Urinary bladder (tissue), 4 donors: ENCODE results near the gene KCNH4. TPM values are rescaled to one million over a fixed set of nuclear protein-coding genes. Genes with fewer than 3 reads are reported as not detected.
A peak's percentile ranks its signal among the peaks of the same experiment; 100 is the strongest.

Source experiments
- DNase-seq: peaks from one replicate; pipeline ENCODE4 v3.0.0-alpha.2; 2015; ENCODE audit errors: extremely low spot score
- H3K27ac ChIP-seq: one replicate; pipeline ENCODE4 v1.5.1; 2013; ENCODE audit warnings: low read depth, mild to moderate bottlenecking, moderate library complexity
- H3K36me3 ChIP-seq: one replicate; pipeline ENCODE4 v1.6.1; 2013; ENCODE audit warnings: mild to moderate bottlenecking, moderate library complexity; ENCODE audit not compliant: insufficient read depth
- H3K4me1 ChIP-seq: one replicate; pipeline ENCODE4 v1.6.1; 2013; ENCODE audit warnings: mild to moderate bottlenecking, moderate library complexity; ENCODE audit not compliant: insufficient read depth
- H3K4me3 ChIP-seq: one replicate; pipeline ENCODE4 v1.5.1; 2013; ENCODE audit warnings: low read depth, low read length
- WGBS: extraction: QIAGEN DNeasy Blood & Tissue Kit; methylation state at CpG from one replicate; pipeline ENCODE4 v1.1.7; 2013; 5-methylcytosine and 5-hydroxymethylcytosine counted together
- polyA plus RNA-seq: library from polyadenylated mRNA; stranded (reverse); fragments of 200-250 nt; gene quantifications from one replicate; pipeline ENCODE4 v1.2.3, GENCODE V29; 2013
- total RNA-seq: library from RNA; depleted of rRNA; stranded (reverse); fragments of >200 nt; gene quantifications from one replicate; pipeline ENCODE4 v1.2.3, GENCODE V29; 2014
- donor health status: healthy with polysubstance abuse.
- donor health status: healthy.

Gene KCNH4
- total and polyA plus RNA-seq, 2 donors, result 0.49 to 0.79 TPM

DNA sequence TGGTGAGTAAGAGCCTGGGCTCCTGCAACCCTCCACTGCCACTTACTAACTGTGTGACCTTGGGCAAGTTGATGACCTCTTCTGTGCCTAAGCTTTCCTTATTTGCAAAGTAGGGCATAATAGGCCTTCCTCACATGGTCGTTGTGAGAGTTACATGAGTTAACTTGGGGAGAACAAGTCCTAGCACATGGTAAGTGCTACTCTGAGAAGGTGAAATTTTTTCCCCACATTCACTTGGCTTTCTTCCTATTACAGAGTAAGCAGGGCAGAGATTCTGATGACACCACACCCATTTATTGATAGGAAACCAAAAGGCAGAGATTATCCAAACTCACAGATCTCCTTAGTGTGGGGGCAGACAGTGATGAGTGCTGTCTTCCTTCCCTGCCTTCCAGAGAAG lies 1.6 kb downstream of the KCNH4 start:
- no peak for DNase-seq
- Histone ChIP-seq H3K4me3 (no peak overlapping the region), H3K36me3 (no peaks in the 10 kb centered on the region), H3K27ac (no peak overlapping the region), H3K4me1 (no peaks in the 10 kb centered on the region)
- 33% methylated on average over 1 of the region's 1 CpG for WGBS

DNA sequence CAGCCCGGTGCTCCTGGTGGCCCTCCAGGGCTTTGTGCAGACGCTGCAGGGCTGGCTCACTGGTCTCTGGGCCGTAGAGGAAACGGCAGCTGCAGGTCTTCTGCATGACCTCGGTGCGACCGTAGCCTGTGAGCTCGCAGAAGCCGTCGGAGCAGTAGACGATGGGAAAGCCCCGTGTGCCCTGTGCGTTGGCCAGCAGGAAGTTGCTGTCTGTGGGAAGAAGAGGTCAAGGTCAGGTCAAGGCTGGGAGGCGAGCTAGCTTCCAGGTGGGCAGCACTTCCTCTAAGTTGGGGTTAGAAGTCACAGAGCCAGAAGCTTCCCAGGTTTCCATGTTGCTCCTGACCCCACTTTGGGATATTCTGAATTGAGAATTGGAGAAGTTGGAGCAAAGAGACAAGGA lies 2.1 kb downstream of the KCNH4 start:
- no peak overlapping the region for H3K27ac ChIP-seq
- 39% methylated on average over 14 of the region's 14 CpGs for WGBS
- DNase-seq, result no peak
- H3K4me3 ChIP-seq, result no peak overlapping the region
- H3K4me1 ChIP-seq, result no peaks in the 10 kb centered on the region
- no peaks in the 10 kb centered on the region for H3K36me3 ChIP-seq

GRCh38 chr17:42177684-42178083 lies 3.3 kb downstream of the KCNH4 start:
- no peak overlapping the region for H3K4me3 ChIP-seq
- H3K27ac ChIP-seq, result no peak overlapping the region
- 92% methylated on average over 2 of the region's 2 CpGs for WGBS
- no peaks in the 10 kb centered on the region for H3K36me3 ChIP-seq
- no peaks in the 10 kb centered on the region for H3K4me1 ChIP-seq
- DNase-seq, result no peak

GRCh38 chr17:42174126-42174783 lies 6.7 kb downstream of the KCNH4 start:
- 71% methylated on average over 14 of the region's 14 CpGs for WGBS
- Histone ChIP-seq H3K4me1 (no peaks in the 10 kb centered on the region), H3K36me3 (no peaks in the 10 kb centered on the region), H3K27ac (no peak overlapping the region), H3K4me3 (no peak overlapping the region)
- no peak for DNase-seq

DNA sequence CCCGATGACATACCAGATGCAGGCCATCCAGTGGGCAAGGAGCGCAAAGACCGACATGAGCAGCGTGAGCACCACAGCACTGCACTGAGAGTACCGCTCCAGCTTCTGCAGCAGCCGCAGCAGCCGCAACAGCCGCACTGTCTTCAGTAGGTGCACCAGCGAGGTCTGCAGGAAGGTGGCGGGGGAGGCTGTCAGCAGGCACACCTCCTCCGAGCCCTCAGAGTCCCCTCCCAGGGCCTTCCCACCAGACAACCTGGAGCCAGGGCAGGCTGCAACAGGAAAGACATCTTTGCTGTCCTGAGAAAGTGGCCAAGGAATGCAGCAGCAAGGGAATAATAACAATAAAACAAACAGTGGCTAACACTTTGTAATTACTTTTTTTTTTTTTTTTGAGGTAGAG lies 9.1 kb downstream of the KCNH4 start:
- DNase-seq, result peak; percentile 67
- Histone ChIP-seq H3K36me3 (no peaks in the 10 kb centered on the region), H3K4me1 (no peaks in the 10 kb centered on the region), H3K27ac (no peak overlapping the region), H3K4me3 (peak overlapping the region; percentile 11)
- 40% methylated on average over 11 of the region's 11 CpGs for WGBS

DNA sequence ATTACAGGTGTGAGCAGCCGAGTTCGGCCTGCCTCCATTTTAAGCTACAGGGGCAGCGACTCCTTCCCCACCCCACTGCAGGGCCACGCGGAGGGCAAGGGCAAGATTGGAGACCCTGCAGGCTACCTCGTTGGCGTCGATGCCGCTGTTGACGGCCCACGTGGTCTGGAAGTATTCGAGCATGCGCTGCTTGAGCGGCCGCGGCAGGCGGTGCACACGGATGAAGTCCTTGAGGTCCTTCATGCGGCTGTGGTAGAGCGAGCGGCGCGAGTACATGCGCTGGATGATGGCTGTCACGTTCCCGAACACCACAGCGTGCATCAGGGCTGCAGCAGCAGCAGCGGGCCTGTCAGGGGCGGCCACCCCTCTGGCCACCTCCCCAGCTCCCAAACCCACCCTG lies 11.6 kb downstream of the KCNH4 start:
- DNase-seq, result no peak
- Histone ChIP-seq H3K4me1 (no peaks in the 10 kb centered on the region), H3K36me3 (no peaks in the 10 kb centered on the region), H3K4me3 (no peak overlapping the region), H3K27ac (no peak overlapping the region)
- WGBS, result 94% methylated on average over 29 of the region's 29 CpGs

GRCh38 chr17:42167807-42168206 lies 13.1 kb downstream of the KCNH4 start:
- no peak overlapping the region for H3K4me3 ChIP-seq
- no peaks in the 10 kb centered on the region for H3K36me3 ChIP-seq
- H3K4me1 ChIP-seq, result no peaks in the 10 kb centered on the region
- DNase-seq, result no peak
- no peak overlapping the region for H3K27ac ChIP-seq
- WGBS, result 92% methylated on average over 8 of the region's 8 CpGs

DNA sequence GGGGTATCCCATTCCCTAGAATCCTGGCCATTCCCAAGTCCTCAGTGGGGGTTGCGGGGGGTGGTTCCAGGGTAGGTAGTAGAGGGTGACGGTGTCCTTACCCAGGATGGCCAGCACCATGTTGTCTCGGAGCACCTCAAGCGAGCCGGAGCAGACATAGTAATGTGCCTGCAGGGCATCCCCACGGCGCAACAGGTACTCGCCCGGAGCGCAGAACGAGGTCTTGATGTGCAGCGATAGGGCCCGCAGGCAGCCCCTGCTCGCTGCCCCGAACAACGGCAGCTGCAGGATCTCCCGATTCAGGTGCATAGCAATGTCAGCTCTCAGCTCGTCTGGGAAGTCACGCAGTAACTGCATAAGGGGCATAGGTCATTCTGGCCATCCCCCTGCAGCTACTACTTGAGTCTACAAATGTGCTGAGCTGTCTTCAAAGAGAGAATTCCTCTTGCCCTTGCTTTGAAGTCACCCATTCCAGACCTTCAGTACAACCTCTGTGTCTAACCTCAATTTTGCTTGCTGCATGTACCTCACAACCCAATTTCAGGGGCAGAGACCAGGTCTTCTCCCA lies 14.7 kb downstream of the KCNH4 start:
- no peak for DNase-seq
- no peak overlapping the region for H3K4me3 ChIP-seq
- H3K27ac ChIP-seq, result no peak overlapping the region
- no peaks in the 10 kb centered on the region for H3K4me1 ChIP-seq
- no peaks in the 10 kb centered on the region for H3K36me3 ChIP-seq
- WGBS, result 91% methylated on average over 19 of the region's 19 CpGs

DNA sequence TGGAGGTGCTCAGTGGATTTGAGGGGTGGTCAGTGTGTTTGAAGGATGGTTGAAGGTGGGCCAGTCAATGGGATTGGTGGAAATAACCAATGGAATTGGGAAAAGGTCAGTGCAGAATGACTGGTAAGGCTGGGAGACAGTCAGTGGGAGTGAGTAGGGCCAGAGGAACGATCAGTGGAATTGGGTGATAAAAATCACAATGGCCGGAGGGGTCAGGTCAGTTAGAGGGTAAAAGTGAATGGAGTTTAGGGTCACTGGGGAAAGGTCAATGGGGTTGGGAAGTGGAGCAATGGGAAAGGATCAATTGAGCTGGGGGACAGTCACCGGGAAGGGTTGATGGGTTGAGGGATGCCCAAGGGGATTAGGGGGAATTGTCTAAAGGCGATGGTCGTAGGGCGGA lies 15.2 kb downstream of the KCNH4 start:
- Histone ChIP-seq H3K36me3 (no peaks in the 10 kb centered on the region), H3K4me1 (no peaks in the 10 kb centered on the region), H3K4me3 (no peak overlapping the region), H3K27ac (no peak overlapping the region)
- no peak for DNase-seq
- WGBS, result 78% methylated on average over 6 of the region's 6 CpGs

- Histone ChIP-seq H3K27ac (no peak overlapping the region), H3K36me3 (no peaks in the 10 kb centered on the region), H3K4me3 (no peak overlapping the region), H3K4me1 (no peaks in the 10 kb centered on the region)
- 54% methylated on average over 22 of the region's 22 CpGs for WGBS
- no peak for DNase-seq
These were observed 17.1 kb downstream of the KCNH4 start for GRCh38 chr17:42163696-42164407.

- H3K4me3 ChIP-seq, result no peak overlapping the region
- H3K36me3 ChIP-seq, result no peaks in the 10 kb centered on the region
- H3K27ac ChIP-seq, result no peak overlapping the region
- WGBS, result 59% methylated on average over 8 of the region's 8 CpGs
- no peak for DNase-seq
- no peaks in the 10 kb centered on the region for H3K4me1 ChIP-seq
These were observed 17.8 kb downstream of the KCNH4 start for GRCh38 chr17:42163113-42163512.

- H3K4me1 ChIP-seq, result no peaks in the 10 kb centered on the region
- no peak overlapping the region for H3K4me3 ChIP-seq
- 65% methylated on average over 7 of the region's 7 CpGs for WGBS
- H3K27ac ChIP-seq, result no peak overlapping the region
- no peak for DNase-seq
- no peaks in the 10 kb centered on the region for H3K36me3 ChIP-seq
These were observed 20.4 kb downstream of the KCNH4 start for GRCh38 chr17:42160531-42160910.

DNA sequence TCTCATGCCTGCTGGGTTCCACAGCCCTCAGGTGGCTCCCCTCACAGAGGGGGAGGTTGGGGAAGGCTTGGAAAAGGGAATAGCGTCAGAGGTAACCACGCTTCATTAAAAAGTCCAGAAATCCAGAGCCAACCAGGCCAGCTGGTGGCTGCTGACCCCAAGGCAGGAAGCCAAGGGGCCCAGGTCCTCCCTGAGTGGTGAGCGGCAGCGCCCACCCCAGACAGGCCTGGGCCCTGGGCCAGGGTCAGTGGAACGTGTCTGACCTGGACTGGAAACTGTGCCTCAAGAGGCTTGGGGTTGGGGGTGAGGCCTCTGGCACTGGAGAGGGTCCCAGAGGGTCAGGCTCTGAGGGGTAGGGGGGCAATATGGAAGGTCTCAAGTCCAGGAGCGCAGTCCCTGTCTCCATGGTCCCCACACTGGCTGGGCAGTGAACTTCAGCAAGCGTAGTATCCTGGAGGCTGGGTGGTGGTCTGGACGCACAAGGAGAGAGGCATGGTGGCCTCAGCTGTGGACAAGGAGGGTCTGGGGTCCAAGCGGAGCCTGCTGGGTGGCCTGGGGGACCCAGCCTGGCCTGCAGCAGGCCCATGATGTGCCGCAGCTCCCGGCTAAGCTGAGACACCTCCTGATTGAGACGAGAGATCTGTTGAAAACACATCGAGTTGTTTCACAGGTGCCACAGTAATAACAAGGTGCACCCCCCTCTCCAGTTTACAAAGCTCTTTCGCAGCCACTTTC lies 21.0 kb downstream of the KCNH4 start:
- WGBS, result 68% methylated on average over 14 of the region's 14 CpGs
- Histone ChIP-seq H3K27ac (no peak overlapping the region), H3K4me3 (no peak overlapping the region), H3K36me3 (no peaks in the 10 kb centered on the region), H3K4me1 (no peaks in the 10 kb centered on the region)
- no peak for DNase-seq

DNA sequence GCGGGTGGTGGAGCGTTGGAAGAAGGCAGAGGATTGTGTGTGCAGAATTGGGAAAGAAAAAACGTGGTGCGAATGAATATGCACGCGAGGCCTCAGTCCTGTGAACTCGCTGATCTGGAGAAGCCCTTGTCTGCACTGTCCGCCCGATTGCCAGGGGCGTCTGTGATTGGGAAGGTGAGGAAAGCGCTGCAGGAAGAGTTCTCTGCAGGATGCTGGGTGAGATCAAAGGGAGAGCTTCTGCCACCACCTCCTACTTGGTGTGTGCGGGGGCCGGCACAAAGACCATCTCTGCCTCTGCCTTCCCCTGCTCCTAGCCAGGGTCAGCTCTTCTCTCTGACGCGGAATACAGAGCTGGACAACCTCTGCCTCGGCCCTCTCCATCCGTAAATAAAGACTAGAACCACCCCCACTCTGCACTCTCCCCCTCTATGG lies 25.3 kb downstream of the KCNH4 start:
- no peak for DNase-seq
- H3K4me3 ChIP-seq, result peak overlapping the region; percentile 38
- no peak overlapping the region for H3K27ac ChIP-seq
- WGBS, result 24% methylated on average over 17 of the region's 17 CpGs
- H3K4me1 ChIP-seq, result no peaks in the 10 kb centered on the region
- H3K36me3 ChIP-seq, result no peaks in the 10 kb centered on the region
